ENCODE measurements around the gene CDY2A. TPM values are rescaled to one million over a fixed set of nuclear protein-coding genes. Genes with fewer than 3 reads are reported as not detected.
"Not testable (repeated sequence)": the region's sequence is repeated elsewhere in the genome, so short reads cannot be mapped to it uniquely, and the experiment has no call there.

Gene CDY2A
- polyA plus RNA-seq, 2 donors: not detected

DNA sequence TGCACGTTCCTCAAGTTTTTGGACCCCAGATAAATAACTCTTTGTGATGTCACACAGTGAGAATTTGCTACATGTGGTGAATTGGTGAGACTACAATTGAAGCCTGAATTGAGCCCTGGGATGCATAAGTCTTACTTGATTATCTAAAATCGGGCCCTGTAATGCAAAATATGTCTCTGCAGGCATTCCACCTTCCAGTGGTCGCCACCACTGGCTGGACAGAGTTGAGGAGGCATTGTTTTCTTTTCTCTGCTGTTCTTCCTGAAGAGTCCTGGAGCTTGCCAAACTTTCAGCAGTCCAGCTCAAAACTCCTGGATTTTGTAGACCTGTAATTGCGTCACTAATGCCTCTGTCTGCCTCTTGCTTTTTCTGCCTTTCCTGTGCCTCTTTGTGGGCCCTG, 23.5 kb downstream of the CDY2A start:
- H3K27me3 ChIP-seq (ENCODE audit: control insufficient read depth in 1 of 2, insufficient read depth in 2 of 2, low read length in 2 of 2); H3K9me3 ChIP-seq (ENCODE audit: control insufficient read depth in 2 of 2, insufficient read depth in 1 of 2, low read depth in 1 of 2, low read length in 1 of 2); H3K4me3 ChIP-seq (ENCODE audit: low read depth in 1 of 2, low read length in 2 of 2); H3K36me3 ChIP-seq (ENCODE audit: control insufficient read depth in 2 of 2, insufficient read depth in 2 of 2, low read length in 1 of 2); H3K4me1 ChIP-seq (ENCODE audit: control insufficient read depth in 2 of 2, insufficient read depth in 2 of 2, low read length in 1 of 2); H3K27ac ChIP-seq (ENCODE audit: low read depth in 2 of 2, low read length in 1 of 2): not testable (repeated sequence)
- WGBS, 2 donors: no CpG with 5 or more reads among the region's 4 CpGs

DNA sequence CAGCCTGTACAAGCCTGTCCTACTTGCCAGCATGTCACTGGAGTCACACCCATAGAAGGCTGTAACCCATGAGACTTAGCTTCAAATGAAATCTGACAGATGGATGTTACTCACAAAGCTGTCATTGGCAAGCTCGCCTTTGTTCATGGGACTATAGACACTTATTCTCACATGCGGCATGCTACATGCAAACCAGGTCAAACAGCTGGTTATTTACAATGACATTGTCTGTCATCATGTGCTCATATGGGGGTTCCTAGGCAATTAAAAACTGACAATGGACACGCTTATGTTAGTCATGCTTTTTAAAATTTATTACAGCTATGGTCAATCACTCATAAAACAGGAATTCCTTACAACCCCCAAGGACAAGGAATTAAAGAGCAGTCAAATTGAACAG, 30.9 kb downstream of the CDY2A start:
- WGBS, 2 donors: no CpG with 5 or more reads among the region's 3 CpGs
- not testable (repeated sequence) for H3K36me3 ChIP-seq (ENCODE audit: control insufficient read depth in 2 of 2, insufficient read depth in 2 of 2, low read length in 1 of 2); H3K27me3 ChIP-seq (ENCODE audit: control insufficient read depth in 1 of 2, insufficient read depth in 2 of 2, low read length in 2 of 2); H3K9me3 ChIP-seq (ENCODE audit: control insufficient read depth in 2 of 2, insufficient read depth in 1 of 2, low read depth in 1 of 2, low read length in 1 of 2); H3K4me1 ChIP-seq (ENCODE audit: control insufficient read depth in 2 of 2, insufficient read depth in 2 of 2, low read length in 1 of 2); H3K4me3 ChIP-seq (ENCODE audit: low read depth in 1 of 2, low read length in 2 of 2); H3K27ac ChIP-seq (ENCODE audit: low read depth in 2 of 2, low read length in 1 of 2)

- WGBS, 2 donors: no CpG with 5 or more reads among the region's 12 CpGs
- not testable (repeated sequence) for H3K27me3 ChIP-seq (ENCODE audit: control insufficient read depth in 1 of 2, insufficient read depth in 2 of 2, low read length in 2 of 2); H3K4me1 ChIP-seq (ENCODE audit: control insufficient read depth in 2 of 2, insufficient read depth in 2 of 2, low read length in 1 of 2); H3K4me3 ChIP-seq (ENCODE audit: low read depth in 1 of 2, low read length in 2 of 2); H3K9me3 ChIP-seq (ENCODE audit: control insufficient read depth in 2 of 2, insufficient read depth in 1 of 2, low read depth in 1 of 2, low read length in 1 of 2); H3K36me3 ChIP-seq (ENCODE audit: control insufficient read depth in 2 of 2, insufficient read depth in 2 of 2, low read length in 1 of 2); H3K27ac ChIP-seq (ENCODE audit: low read depth in 2 of 2, low read length in 1 of 2)
Observed at GRCh38 chrY:18073464-18073863, 47.9 kb downstream of the CDY2A start.

Other genes with a start within 250 kb of the CDY2A start
- not detected for gene CDY2B, start 145.6 kb upstream of the CDY2A start, polyA plus RNA-seq